GM19035 (cell line): ENCODE measurements around the gene MFGE8.

Experiments used
- ATAC-seq: cut with Tn5 transposase; IDR thresholded peaks from one replicate; pipeline ENCODE4 v1.9.1; 2021; ENCODE audit not compliant: unreplicated experiment

The MFGE8 gene

GRCh38 chr15:88874684-88875083 lies 38.5 kb downstream of the MFGE8 start:
- ATAC-seq = no peak

GRCh38 chr15:88874275-88874674 lies 38.9 kb downstream of the MFGE8 start:
- ATAC-seq = no peak

GRCh38 chr15:88873786-88874185 lies 39.4 kb downstream of the MFGE8 start:
- no peak for ATAC-seq

- ATAC-seq = no peak
Observed at GRCh38 chr15:88872706-88873105, 40.5 kb downstream of the MFGE8 start.

GRCh38 chr15:88872106-88872505 lies 41.1 kb downstream of the MFGE8 start:
- no peak for ATAC-seq

GRCh38 chr15:88871313-88871712 lies 41.9 kb downstream of the MFGE8 start:
- no peak for ATAC-seq

- no peak for ATAC-seq
Observed at GRCh38 chr15:88866295-88866881, 46.8 kb downstream of the MFGE8 start.

GRCh38 chr15:88865498-88866099 lies 47.6 kb downstream of the MFGE8 start:
- ATAC-seq = no peak

GRCh38 chr15:88864861-88865497 lies 48.2 kb downstream of the MFGE8 start:
- ATAC-seq = no peak

GRCh38 chr15:88863412-88863811 lies 49.8 kb downstream of the MFGE8 start:
- ATAC-seq = no peak

GRCh38 chr15:88860212-88860611 lies 53.0 kb downstream of the MFGE8 start:
- ATAC-seq = no peak

GRCh38 chr15:88859550-88859949 lies 53.6 kb downstream of the MFGE8 start:
- ATAC-seq = no peak

- ATAC-seq = no peak
Observed at GRCh38 chr15:88858934-88859333, 54.2 kb downstream of the MFGE8 start.

GRCh38 chr15:88852476-88852875 lies 60.7 kb downstream of the MFGE8 start:
- no peak for ATAC-seq

- ATAC-seq = no peak
Observed at GRCh38 chr15:88849376-88850072, 63.7 kb downstream of the MFGE8 start.
